ENCODE data around the gene GREB1L. TPM values are rescaled to one million over a fixed set of nuclear protein-coding genes. Genes with fewer than 3 reads are reported as not detected.

Gene GREB1L
- polyA plus RNA-seq, 1 donor from 2014 or later, result 23.3 TPM

GRCh38 chr18:21507913-21508701 is 266.1 kb downstream of the GREB1L start:
- Histone ChIP-seq H3K79me2 (replicated peaks; ENCODE audit: insufficient read depth, low read length) (no peaks in the 10 kb centered on the region), H3F3A (ENCODE audit: insufficient read depth, low read length, poor library complexity, severe bottlenecking) (no peaks in the 10 kb centered on the region), H3K27me3 (ENCODE audit: insufficient read depth, low read depth, low read length) (no peaks in the 10 kb centered on the region), H3K27ac (ENCODE audit: low read length) (no peak overlapping the region), H3K4me3 (ENCODE audit: low read length) (no peak overlapping the region), H3K9me3 (ENCODE audit: low read length) (no peaks in the 10 kb centered on the region), H3K36me3 (ENCODE audit: insufficient read depth, low read length) (peaks cover 4% of the 10 kb centered on the region), H2AFZ (ENCODE audit: low read depth, low read length) (no peak overlapping the region), H3K9ac (ENCODE audit: low read length) (no peak overlapping the region), H3K4me2 (ENCODE audit: low read length) (no peak overlapping the region), H3K9me2 (ENCODE audit: insufficient read depth, low read length) (no peaks in the 10 kb centered on the region), H4K20me1 (ENCODE audit: insufficient read depth) (no peaks in the 10 kb centered on the region)
- TF ChIP-seq EZH2 (IDR thresholded peaks at IDR 0.05; ENCODE audit: borderline replicate concordance, insufficient read depth, low read length, poor library complexity, severe bottlenecking) (no peak), REST (IDR thresholded peaks at IDR 0.05; ENCODE audit: borderline replicate concordance) (no peak), SMC3 (conservative IDR thresholded peaks at IDR 0.05; ENCODE audit: poor library complexity) (no peak), CTCF (IDR thresholded peaks at IDR 0.05; ENCODE audit: poor library complexity, severe bottlenecking) (no peak)

- TF ChIP-seq REST (IDR thresholded peaks at IDR 0.05; ENCODE audit: borderline replicate concordance) (no peak), EZH2 (IDR thresholded peaks at IDR 0.05; ENCODE audit: borderline replicate concordance, insufficient read depth, low read length, poor library complexity, severe bottlenecking) (no peak), EP300 (conservative IDR thresholded peaks at IDR 0.05; ENCODE audit: poor library complexity, severe bottlenecking) (no peak), POLR2AphosphoS5 (IDR thresholded peaks at IDR 0.05) (no peak), RAD21 (conservative IDR thresholded peaks at IDR 0.05) (no peak), TAF1 (IDR thresholded peaks at IDR 0.05; ENCODE audit: low read depth) (no peak), SMC3 (conservative IDR thresholded peaks at IDR 0.05; ENCODE audit: poor library complexity) (no peak), MXI1 (conservative IDR thresholded peaks at IDR 0.05; ENCODE audit: poor library complexity, severe bottlenecking) (no peak), CTCF (IDR thresholded peaks at IDR 0.05; ENCODE audit: poor library complexity, severe bottlenecking) (no peak)
- H3K27me3 ChIP-seq (ENCODE audit: insufficient read depth, low read depth, low read length), result no peaks in the 10 kb centered on the region
- peaks cover 4% of the 10 kb centered on the region for H3K36me3 ChIP-seq (ENCODE audit: insufficient read depth, low read length)
- H3K9me3 ChIP-seq (ENCODE audit: low read length), result no peaks in the 10 kb centered on the region
- no peak overlapping the region for H3K4me2 ChIP-seq (ENCODE audit: low read length)
- no peak overlapping the region for H3K27ac ChIP-seq (ENCODE audit: low read length)
- no peaks in the 10 kb centered on the region for H3K79me2 ChIP-seq (replicated peaks; ENCODE audit: insufficient read depth, low read length)
- no peak overlapping the region for H3K9ac ChIP-seq (ENCODE audit: low read length)
- H3F3A ChIP-seq (ENCODE audit: insufficient read depth, low read length, poor library complexity, severe bottlenecking), result no peaks in the 10 kb centered on the region
- H4K20me1 ChIP-seq (ENCODE audit: insufficient read depth), result no peaks in the 10 kb centered on the region
- no peak overlapping the region for H2AFZ ChIP-seq (ENCODE audit: low read depth, low read length)
- H3K9me2 ChIP-seq (ENCODE audit: insufficient read depth, low read length), result no peaks in the 10 kb centered on the region
- H3K4me3 ChIP-seq (ENCODE audit: low read length), result no peak overlapping the region
Measured at GRCh38 chr18:21509062-21509461, 267.0 kb downstream of the GREB1L start.
